Astrocyte (in vitro differentiated cells and primary cell): ENCODE results near the gene JPH3.

Experiments
- EZH2 ChIP-seq: IDR thresholded peaks from 2 replicates; pipeline ENCODE4 v1.6.1; 2012; ENCODE audit warnings: mild to moderate bottlenecking, low read length, inconsistent platforms; ENCODE audit not compliant: insufficient read depth
- TF ChIP-seq, protein P1 (sequence below): IDR thresholded peaks from 2 replicates; pipeline ENCODE4 v1.5.1; 2011; ENCODE audit warnings: low read depth, mild to moderate bottlenecking, inconsistent platforms, low read length, moderate library complexity; ENCODE audit not compliant: insufficient read depth

DNA sequence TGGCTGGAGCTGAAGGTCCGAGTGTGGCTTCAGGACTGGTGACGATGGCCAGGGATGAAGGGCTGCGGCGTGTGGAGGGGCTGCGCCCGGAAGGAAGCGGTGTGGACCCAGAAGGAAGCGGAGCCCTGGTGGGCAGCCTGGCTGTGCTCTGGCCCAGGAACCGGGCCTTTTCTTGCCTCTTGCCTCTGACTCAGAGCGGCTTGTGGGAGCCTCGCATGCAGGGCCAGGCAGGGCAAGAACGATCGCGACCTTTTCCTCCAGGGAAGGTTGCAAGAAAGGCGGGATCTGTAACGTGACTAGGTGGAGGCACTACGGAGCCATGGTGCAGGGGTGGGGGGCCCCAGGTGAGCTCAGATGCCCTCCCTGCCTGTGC lies 78.0 kb downstream of the JPH3 start:
- TF ChIP-seq, protein P1, sequence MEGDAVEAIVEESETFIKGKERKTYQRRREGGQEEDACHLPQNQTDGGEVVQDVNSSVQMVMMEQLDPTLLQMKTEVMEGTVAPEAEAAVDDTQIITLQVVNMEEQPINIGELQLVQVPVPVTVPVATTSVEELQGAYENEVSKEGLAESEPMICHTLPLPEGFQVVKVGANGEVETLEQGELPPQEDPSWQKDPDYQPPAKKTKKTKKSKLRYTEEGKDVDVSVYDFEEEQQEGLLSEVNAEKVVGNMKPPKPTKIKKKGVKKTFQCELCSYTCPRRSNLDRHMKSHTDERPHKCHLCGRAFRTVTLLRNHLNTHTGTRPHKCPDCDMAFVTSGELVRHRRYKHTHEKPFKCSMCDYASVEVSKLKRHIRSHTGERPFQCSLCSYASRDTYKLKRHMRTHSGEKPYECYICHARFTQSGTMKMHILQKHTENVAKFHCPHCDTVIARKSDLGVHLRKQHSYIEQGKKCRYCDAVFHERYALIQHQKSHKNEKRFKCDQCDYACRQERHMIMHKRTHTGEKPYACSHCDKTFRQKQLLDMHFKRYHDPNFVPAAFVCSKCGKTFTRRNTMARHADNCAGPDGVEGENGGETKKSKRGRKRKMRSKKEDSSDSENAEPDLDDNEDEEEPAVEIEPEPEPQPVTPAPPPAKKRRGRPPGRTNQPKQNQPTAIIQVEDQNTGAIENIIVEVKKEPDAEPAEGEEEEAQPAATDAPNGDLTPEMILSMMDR = no peak
- no peak for TF ChIP-seq EZH2
